Ammon's horn (tissue), 1 donor: Measurements from ENCODE around the gene TSPYL1.
"Not testable (repeated sequence)": the region's sequence is repeated elsewhere in the genome, so short reads cannot be mapped to it uniquely, and the experiment has no call there.

Source experiments
- DNase-seq: peaks from one replicate; pipeline ENCODE4 v3.0.0-alpha.2; 2016; ENCODE audit warnings: low spot score

Gene TSPYL1

DNA sequence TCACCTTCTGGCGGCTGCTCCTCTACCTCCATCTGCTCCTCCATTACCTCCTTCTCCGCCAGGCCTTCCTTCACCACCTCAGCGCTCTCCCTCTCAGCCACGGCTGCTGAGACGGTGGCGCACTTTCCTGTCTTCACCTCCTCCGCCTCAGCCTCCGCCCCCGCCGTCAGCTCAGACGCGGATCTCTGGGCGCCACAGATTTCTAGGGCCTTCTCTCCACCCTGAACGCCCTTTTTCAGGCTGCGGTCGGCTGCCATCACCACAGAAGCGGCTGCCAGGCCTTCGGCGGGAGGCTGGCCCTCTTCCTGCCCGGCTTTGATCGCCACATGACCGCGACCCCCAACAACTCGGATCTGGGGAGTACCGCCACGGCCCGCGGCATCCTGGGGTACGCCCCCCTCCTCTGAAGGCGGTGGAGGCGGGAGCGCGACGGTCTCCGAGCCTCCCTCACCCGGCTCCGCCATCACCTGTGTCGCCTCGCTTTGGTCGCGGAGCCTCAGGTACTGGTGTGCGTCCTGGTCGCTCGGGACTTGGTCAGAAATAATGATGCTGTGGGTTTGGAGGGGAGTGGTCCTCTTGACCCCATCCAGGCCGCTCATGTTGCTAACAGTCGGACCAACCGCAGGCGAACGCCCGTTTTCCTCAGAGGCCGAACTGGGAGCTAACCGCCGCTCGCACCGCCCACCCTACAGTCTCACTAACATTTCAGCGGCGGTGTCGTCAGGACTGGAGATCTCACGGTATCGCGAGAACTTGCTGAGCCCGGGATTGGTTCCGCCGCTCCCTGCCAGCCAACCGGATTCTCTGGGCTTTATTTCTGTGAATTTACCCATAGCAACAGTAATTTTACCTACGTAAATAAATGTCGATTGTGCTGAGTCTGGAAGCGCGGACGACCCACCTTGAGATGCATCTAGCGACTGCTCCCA lies at the start of gene TSPYL1:
Gene TSPYL1 (minus strand): TSS at position 699 of the 929 bp plus-strand sequence. CDS start 100 bp downstream, at position 599.
- DNase-seq, result peak; percentile 98

DNA sequence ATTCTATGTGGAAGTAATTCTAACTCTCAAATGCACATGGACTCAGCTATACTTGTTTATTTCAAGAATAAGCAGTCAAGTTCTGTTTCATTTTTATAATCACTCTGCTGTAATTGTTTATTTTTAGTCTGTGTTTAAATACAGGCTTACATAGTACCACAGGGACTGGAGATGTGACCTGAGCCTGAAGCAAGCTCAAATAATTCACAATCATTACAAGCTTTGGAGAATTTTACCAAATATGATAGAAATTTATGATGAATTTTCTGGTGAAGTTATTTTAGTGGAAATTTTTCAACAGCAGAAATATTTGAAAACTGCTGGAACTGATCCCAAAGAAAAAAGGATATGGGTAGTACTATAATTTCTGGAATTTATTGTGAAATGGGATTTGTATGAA lies 49.4 kb upstream of the TSPYL1 start:
- DNase-seq, result no peak

GRCh38 chr6:116328528-116328903 lies 48.8 kb upstream of the TSPYL1 start:
- DNase-seq, result no peak

GRCh38 chr6:116327803-116328527 lies 48.2 kb upstream of the TSPYL1 start:
- peak; percentile 4 for DNase-seq

GRCh38 chr6:116326996-116327395 lies 47.3 kb upstream of the TSPYL1 start:
- no peak for DNase-seq

- peak; percentile 33 for DNase-seq
Measured at GRCh38 chr6:116326181-116326671, 46.5 kb upstream of the TSPYL1 start.

- DNase-seq, result not testable (repeated sequence)
Measured at GRCh38 chr6:116325634-116326132, 46.0 kb upstream of the TSPYL1 start.

- DNase-seq, result no peak
Measured at GRCh38 chr6:116323863-116324262, 44.1 kb upstream of the TSPYL1 start.

DNA sequence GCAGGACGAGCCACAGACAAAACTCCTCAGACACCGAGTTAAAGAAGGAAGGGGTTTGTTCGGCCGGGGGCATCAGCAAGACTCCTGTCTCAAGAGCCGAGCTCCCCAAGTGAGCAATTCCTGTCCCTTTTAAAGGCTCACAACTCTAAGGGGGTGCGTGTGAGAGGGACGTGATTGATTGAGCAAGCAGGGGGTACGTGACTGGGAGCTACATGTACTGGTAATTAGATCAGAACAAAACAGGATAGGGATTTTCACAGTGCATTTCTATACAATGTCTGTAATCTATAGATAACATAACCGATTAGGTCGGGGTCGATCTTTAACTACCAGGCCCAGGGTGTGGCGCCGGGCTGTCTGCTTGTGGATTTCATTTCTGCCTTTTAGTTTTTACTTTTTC lies 42.2 kb upstream of the TSPYL1 start:
- not testable (repeated sequence) for DNase-seq

DNA sequence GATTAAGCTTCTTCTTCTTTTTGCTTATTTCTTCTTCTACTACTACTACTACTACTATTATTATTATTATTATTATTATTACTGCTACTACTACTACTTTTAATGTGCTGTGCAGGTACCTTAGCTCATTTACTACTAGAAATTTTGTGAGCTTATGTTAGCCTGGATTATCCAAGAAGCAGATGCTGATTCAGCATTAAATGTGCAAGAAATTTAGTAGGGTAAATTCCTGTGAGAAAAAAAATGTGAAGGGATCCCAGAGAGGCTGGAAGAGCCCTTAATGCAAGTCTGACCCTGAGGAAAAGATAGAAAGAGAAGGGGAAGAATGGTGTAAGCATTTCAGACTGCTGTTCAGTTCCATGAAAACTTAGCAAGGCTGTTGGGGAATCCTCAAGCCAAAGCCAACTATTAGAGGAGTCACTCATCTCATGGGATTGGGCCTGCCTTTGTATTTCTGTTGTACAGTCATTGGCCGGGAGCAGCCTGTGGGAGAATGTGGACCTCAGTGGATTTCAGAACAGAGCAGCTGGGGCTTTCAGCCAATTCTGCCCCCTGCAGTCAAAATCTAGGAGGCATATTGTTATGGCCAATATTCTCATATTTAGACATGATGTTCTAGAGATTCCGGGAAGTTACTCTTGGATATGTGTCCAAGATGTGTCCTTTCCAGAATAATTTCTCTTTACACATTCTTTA lies 37.2 kb upstream of the TSPYL1 start:
- DNase-seq, result no peak

GRCh38 chr6:116314878-116315277 lies 35.1 kb upstream of the TSPYL1 start:
- peak; percentile 13 for DNase-seq

DNA sequence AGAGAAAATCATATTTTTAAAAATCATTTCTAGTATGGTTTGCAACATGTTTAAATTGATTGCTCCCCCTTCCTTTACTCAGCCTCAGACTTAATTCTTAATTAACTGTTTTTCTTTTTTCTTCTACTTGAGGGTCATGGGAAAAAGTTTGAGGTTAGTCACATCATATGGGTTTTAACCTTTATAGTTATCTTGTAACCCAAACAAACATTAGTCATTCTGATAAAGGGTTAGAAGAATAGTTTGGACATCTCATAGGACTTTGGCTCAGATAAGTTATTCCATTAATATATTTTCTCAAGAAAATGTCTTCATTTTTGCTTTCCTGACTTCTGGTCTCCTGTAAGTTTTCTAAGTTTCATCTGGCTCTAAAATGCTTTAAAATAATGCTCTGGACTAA lies 34.5 kb upstream of the TSPYL1 start:
- no peak for DNase-seq

GRCh38 chr6:116313101-116313776 lies 33.5 kb upstream of the TSPYL1 start:
- DNase-seq, result no peak

DNA sequence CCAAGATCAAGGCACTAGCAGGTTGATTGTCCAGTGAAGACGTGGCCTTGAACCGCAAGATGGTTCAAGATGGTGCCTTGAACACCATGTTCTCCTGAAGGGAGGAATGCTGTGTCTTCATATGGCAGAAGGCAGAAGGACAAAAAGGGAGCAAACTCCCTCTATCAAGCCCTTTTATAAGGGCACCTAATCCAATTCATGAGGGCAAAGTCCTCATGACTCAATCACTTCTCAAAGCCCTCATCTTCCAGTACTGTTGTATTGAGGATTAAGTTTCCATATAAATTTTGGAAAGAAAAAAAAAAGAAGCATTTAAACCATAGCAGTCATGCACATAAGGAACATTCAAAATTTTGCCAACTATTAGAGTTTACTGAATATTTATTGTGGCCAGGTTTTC lies 29.9 kb upstream of the TSPYL1 start:
- no peak for DNase-seq

- DNase-seq, result no peak
Measured at GRCh38 chr6:116309001-116309400, 29.3 kb upstream of the TSPYL1 start.

DNA sequence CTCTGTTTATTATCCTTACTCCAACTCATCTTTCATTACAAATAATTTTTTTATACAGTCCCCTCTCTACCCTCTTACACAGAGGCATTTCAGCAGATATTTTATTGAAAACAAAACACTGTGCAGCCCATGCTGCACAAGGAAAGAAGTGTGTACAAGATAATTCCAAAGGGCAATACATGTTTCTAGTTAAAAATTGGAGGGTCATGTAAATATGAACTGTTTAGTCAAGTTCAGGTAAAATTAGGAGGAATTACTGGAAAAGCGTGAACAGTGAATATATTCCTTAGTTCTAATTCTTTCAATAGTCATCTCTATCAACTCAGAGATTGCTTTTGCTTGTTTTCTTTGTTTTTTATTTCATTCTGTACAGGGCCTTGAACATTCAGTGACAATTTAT lies 27.9 kb upstream of the TSPYL1 start:
- DNase-seq, result no peak

- DNase-seq, result no peak
Measured at GRCh38 chr6:116307001-116307400, 27.3 kb upstream of the TSPYL1 start.

GRCh38 chr6:116304538-116305097 lies 24.9 kb upstream of the TSPYL1 start:
- DNase-seq, result no peak

DNA sequence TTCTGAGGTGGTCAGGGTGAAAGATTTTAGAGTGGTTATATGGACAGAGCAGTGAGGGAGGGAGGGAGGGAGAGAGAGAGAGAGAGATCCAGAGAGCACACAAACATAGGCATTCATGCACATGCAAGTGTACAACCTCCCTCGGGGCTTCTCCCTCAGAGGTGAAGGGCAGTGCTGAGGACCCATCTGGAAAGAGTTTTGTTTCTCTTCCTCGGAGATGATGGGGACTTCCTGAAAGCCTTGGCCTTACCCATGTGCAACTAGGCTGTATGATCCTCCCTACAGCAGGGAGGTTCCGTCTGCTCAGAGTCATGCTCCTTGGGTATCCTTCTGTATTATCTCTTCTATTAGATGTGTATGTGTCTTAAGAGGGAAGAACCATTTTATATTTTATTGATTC lies 21.4 kb upstream of the TSPYL1 start:
- no peak for DNase-seq

- no peak for DNase-seq
Measured at GRCh38 chr6:116300566-116300965, 20.8 kb upstream of the TSPYL1 start.

GRCh38 chr6:116298973-116299372 lies 19.2 kb upstream of the TSPYL1 start:
- no peak for DNase-seq
